ENCODE results near the gene TSPAN17.

The TSPAN17 gene

GRCh38 chr5:176694146-176694545 is 46.9 kb downstream of the TSPAN17 start:
- TF ChIP-seq RAD21 (IDR thresholded peaks at IDR 0.05; ENCODE audit: low read depth): no peak
- no peak for TF ChIP-seq USF1 (IDR thresholded peaks at IDR 0.05)
- TF ChIP-seq EP300 (IDR thresholded peaks at IDR 0.05; ENCODE audit: borderline replicate concordance): no peak
- TF ChIP-seq NFIC (IDR thresholded peaks at IDR 0.05): no peak
- TF ChIP-seq TCF12 (IDR thresholded peaks at IDR 0.05; ENCODE audit: low read depth): no peak
- no peak for TF ChIP-seq CREB1 (IDR thresholded peaks at IDR 0.05; ENCODE audit: low read depth)
- TF ChIP-seq CEBPB (IDR thresholded peaks at IDR 0.05): no peak
- TF ChIP-seq ZBTB7A (IDR thresholded peaks at IDR 0.05; ENCODE audit: low read depth): no peak

- TF ChIP-seq FOXM1 (IDR thresholded peaks at IDR 0.05; ENCODE audit: borderline replicate concordance, low read depth): no peak
- TF ChIP-seq USF1 (IDR thresholded peaks at IDR 0.05): no peak
- TF ChIP-seq CREB1 (IDR thresholded peaks at IDR 0.05; ENCODE audit: low read depth): no peak
- no peak for TF ChIP-seq CEBPB (IDR thresholded peaks at IDR 0.05)
- no peak for TF ChIP-seq ZBTB7A (IDR thresholded peaks at IDR 0.05; ENCODE audit: low read depth)
- no peak for TF ChIP-seq NFIC (IDR thresholded peaks at IDR 0.05)
- TF ChIP-seq TEAD4 (IDR thresholded peaks at IDR 0.05): no peak
- no peak for TF ChIP-seq RAD21 (IDR thresholded peaks at IDR 0.05; ENCODE audit: low read depth)
- no peak for TF ChIP-seq EP300 (IDR thresholded peaks at IDR 0.05; ENCODE audit: borderline replicate concordance)
These were observed 47.3 kb downstream of the TSPAN17 start for GRCh38 chr5:176694631-176695030.

- TF ChIP-seq EGR1 (IDR thresholded peaks at IDR 0.05) (no peak), NFIC (IDR thresholded peaks at IDR 0.05) (no peak), EP300 (IDR thresholded peaks at IDR 0.05; ENCODE audit: borderline replicate concordance) (no peak), TAF1 (IDR thresholded peaks at IDR 0.05; ENCODE audit: low read depth) (no peak), REST (IDR thresholded peaks at IDR 0.05; ENCODE audit: low read depth) (no peak), YY1 (IDR thresholded peaks at IDR 0.05; ENCODE audit: low read depth) (no peak), RAD21 (IDR thresholded peaks at IDR 0.05; ENCODE audit: low read depth) (no peak), TCF12 (IDR thresholded peaks at IDR 0.05; ENCODE audit: low read depth) (no peak), MAX (IDR thresholded peaks at IDR 0.05) (no peak), USF1 (IDR thresholded peaks at IDR 0.05) (no peak), TEAD4 (IDR thresholded peaks at IDR 0.05) (no peak), CREB1 (IDR thresholded peaks at IDR 0.05; ENCODE audit: low read depth) (no peak), CEBPB (IDR thresholded peaks at IDR 0.05) (no peak), FOXM1 (IDR thresholded peaks at IDR 0.05; ENCODE audit: borderline replicate concordance, low read depth) (no peak), ZBTB7A (IDR thresholded peaks at IDR 0.05; ENCODE audit: low read depth) (no peak)
These were observed 47.8 kb downstream of the TSPAN17 start for GRCh38 chr5:176695073-176695472.

GRCh38 chr5:176697267-176697933 is 50.1 kb downstream of the TSPAN17 start:
- no peak for TF ChIP-seq CEBPB (IDR thresholded peaks at IDR 0.05)
- no peak for TF ChIP-seq TCF12 (IDR thresholded peaks at IDR 0.05; ENCODE audit: low read depth)
- TF ChIP-seq CREB1 (IDR thresholded peaks at IDR 0.05; ENCODE audit: low read depth): no peak
- TF ChIP-seq ZBTB7A (IDR thresholded peaks at IDR 0.05; ENCODE audit: low read depth): no peak
- TF ChIP-seq MAX (IDR thresholded peaks at IDR 0.05): no peak
- no peak for TF ChIP-seq TAF1 (IDR thresholded peaks at IDR 0.05; ENCODE audit: low read depth)
- TF ChIP-seq EGR1 (IDR thresholded peaks at IDR 0.05): no peak
- no peak for TF ChIP-seq REST (IDR thresholded peaks at IDR 0.05; ENCODE audit: low read depth)
- TF ChIP-seq TEAD4 (IDR thresholded peaks at IDR 0.05): no peak
- TF ChIP-seq RAD21 (IDR thresholded peaks at IDR 0.05; ENCODE audit: low read depth): no peak

- TF ChIP-seq ZBTB7A (IDR thresholded peaks at IDR 0.05; ENCODE audit: low read depth) (no peak), MAX (IDR thresholded peaks at IDR 0.05) (no peak), REST (IDR thresholded peaks at IDR 0.05; ENCODE audit: low read depth) (no peak), USF1 (IDR thresholded peaks at IDR 0.05) (no peak), YY1 (IDR thresholded peaks at IDR 0.05; ENCODE audit: low read depth) (no peak), NFIC (IDR thresholded peaks at IDR 0.05) (no peak), EGR1 (IDR thresholded peaks at IDR 0.05) (no peak), TCF12 (IDR thresholded peaks at IDR 0.05; ENCODE audit: low read depth) (no peak), TAF1 (IDR thresholded peaks at IDR 0.05; ENCODE audit: low read depth) (no peak), RAD21 (IDR thresholded peaks at IDR 0.05; ENCODE audit: low read depth) (no peak), CEBPB (IDR thresholded peaks at IDR 0.05) (no peak), CREB1 (IDR thresholded peaks at IDR 0.05; ENCODE audit: low read depth) (no peak), TEAD4 (IDR thresholded peaks at IDR 0.05) (no peak), EP300 (IDR thresholded peaks at IDR 0.05; ENCODE audit: borderline replicate concordance) (no peak), FOXM1 (IDR thresholded peaks at IDR 0.05; ENCODE audit: borderline replicate concordance, low read depth) (no peak)
These were observed 50.8 kb downstream of the TSPAN17 start for GRCh38 chr5:176697934-176698538.

All from Ishikawa (cell line).